ENCODE measurements around the gene SEPTIN12.
A peak's percentile ranks its signal among the peaks of the same experiment; 100 is the strongest.
"Not testable (repeated sequence)": the region's sequence is repeated elsewhere in the genome, so short reads cannot be mapped to it uniquely, and the experiment has no call there.

SEPTIN12 gene

DNA sequence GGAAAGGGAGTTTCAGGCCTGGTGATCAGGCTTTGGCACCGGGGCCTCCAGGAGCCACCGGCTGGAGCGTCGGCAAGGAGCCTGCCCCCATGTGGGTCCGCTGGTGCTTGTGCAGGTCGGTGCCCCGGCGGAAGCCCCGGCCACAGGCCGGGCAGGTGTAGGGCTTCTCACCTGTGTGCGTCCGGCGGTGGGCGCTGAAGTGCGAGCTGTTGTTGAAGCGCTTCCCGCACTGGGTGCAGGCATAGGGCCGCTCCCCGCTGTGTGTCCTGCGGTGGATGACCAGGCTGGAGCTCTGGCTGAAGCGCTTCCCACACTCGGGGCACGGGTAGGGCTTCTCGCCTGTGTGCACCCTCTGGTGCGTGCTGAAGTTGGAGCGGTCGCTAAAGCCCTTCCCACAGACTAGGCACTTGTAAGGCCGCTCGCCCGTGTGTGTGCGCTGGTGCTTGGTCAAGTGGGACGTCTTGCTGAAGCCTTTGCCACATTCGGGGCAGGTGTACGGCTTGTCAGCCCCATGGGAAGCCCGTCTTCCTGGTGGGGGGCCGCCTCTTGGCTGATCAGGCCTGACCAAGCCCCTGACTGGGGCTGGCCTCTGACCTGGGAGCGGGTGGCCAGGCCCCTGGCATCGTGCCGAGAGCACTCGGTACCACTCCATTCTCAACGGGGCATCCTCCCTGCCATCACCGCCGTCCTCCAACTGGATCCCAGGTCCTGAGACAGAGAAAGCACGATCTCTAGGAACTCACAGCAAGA, 35.6 kb downstream of the SEPTIN12 start:
- DNase-seq: no peak

- no peak for DNase-seq
Measured at GRCh38 chr16:4750896-4751295, 37.2 kb downstream of the SEPTIN12 start.

DNA sequence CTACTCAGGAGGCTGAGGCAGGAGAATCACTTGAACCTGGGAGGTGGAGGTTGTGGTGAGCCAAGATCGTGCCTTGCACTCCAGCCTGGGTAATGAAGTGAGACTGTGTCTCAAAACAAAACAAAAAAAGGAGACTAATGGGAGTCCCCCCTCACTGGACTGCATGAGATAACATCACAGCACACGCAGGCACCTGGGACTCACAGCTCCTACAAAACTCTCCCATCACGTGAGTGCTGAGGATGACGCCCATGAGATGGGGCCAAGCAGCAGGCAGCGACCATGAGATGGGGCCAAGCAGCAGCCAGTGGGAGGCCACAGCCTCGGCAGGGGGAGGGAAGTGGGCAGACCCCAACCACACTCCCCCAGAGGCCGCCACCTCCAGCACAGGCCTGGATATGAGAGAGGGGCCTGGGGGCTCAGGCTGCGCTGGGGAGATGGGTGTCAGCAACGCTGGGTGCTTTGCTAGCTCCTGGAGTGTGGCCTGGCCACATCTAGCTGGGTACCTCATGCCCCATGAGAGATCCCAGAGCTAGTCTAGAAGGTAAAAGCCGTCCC, 38.4 kb downstream of the SEPTIN12 start:
- DNase-seq: no peak

- no peak for DNase-seq
Measured at GRCh38 chr16:4748682-4749411, 39.3 kb downstream of the SEPTIN12 start.

DNA sequence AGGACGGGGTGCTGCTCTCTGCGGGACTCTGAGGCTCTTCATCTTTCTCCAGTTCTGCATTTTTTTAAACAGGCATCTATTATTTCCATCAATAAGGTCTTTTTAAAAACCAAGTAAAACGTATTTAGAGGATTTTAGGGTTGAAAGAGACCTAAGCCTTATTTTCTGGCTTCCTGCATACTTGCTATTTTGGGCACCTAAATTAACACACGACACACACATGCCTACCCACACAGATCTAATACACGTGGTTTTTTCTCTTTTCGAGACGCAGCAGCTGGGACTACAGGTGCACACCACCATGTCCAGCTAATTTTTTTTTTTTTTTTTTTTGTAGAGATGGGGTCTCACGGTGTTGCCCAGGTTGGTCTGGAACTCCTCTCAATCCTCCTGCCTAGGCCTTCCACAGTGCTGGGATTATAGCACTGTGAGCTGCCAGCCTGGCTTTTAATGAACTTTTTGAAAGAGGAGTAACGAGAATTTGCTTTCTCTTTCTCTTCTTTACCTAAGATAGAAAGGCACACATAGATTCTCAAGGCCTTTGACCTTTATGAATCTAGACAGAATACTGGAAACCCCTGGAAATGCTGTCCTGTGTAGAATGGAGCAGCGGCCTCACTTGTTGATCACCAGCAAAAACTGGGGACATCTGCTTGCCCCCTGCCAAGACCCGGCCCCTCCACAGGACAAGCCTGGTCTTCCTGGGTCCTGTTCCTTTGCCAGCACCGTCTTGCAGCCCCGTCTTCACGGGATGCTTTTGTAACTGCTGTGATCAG, 40.1 kb downstream of the SEPTIN12 start:
- no peak for DNase-seq

DNA sequence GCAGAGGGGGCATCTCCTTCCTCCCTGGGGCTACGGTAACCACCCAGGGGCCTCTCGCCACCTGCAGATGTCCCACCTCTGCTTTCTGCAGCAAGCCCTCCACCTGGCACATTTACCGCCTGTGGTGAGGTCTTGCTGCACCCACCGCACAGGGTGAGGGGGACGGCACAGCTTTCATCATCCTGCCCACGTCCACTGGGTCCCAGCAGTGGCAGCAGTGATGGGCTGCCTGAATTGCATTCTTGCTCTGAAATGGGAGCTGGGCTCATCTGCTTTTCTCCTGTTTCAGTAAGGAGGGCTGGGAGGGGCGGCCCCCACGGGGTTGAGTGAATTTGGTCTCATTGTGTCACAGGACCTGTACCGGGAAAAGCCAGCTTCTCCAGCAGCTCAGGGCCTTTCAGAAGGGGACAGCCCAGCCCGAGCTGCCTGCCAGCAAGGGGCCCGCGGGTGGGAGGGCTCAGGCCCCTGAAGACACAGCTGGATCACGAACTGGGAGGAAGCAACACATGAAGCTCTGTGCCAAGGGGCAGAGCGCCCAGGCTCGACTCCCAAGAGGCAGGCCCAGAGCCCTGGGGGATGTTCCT, 41.1 kb downstream of the SEPTIN12 start:
- no peak for DNase-seq

GRCh38 chr16:4746215-4746614, 41.9 kb downstream of the SEPTIN12 start:
- no peak for DNase-seq

- no peak for DNase-seq
Measured at GRCh38 chr16:4745274-4745569, 42.9 kb downstream of the SEPTIN12 start.

GRCh38 chr16:4744555-4745273, 43.4 kb downstream of the SEPTIN12 start:
- DNase-seq: no peak

DNA sequence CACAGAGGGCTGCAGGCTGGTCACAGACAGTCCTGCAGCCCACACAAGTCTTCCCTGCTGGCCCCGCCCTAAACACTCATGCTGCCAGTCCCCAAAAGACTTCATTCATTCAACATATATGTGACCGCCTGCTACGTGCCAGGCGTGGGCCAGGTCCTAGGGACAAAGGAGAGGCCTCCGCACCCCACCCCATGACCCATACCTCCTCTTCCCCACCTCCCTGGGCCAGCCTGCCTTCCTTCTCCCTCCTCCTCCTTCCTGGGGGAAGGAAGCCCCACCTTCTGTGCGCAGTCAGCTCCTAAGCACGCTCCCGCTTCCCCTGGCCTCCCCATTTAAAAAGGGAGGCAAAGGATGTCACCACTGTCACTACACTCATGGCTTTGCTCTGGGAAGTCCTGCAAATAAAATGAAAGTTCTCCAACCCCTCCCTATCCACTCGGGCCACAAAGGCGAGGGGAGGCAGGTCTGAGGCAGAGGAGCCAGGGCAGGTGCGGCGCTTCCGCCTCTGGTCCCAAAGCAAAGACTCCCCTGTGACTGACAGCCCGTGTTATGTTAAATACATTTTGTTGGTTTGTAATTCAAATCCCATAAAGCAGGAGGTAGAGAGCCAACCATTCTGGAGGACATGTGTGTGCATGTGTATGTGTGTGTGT, 44.8 kb downstream of the SEPTIN12 start:
- no peak for DNase-seq

GRCh38 chr16:4738370-4738769, 49.8 kb downstream of the SEPTIN12 start:
- DNase-seq: not testable (repeated sequence)

DNA sequence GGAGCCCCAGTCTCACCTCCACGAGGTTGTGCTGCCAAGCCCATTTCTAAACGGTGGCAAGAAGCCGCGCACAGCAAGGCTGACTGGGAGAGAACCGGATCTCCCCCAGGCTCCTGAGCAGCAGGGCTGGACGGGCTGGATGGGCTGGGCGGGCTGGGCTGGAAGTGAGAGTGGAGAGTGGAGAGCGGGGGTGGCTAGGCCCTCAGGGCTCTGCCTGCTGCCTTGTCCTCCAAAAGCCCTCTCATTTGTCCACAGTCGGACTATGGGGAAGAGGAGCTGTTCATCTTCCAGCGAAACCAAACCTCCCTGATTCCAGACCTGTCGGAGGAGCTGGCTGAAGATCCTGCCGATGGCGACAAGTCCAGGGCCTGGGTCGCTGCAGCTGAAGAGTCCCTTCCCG, 50.6 kb downstream of the SEPTIN12 start:
- DNase-seq: no peak

GRCh38 chr16:4736546-4736945, 51.6 kb downstream of the SEPTIN12 start:
- DNase-seq: no peak

GRCh38 chr16:4734730-4735535, 53.2 kb downstream of the SEPTIN12 start:
- no peak for DNase-seq

DNA sequence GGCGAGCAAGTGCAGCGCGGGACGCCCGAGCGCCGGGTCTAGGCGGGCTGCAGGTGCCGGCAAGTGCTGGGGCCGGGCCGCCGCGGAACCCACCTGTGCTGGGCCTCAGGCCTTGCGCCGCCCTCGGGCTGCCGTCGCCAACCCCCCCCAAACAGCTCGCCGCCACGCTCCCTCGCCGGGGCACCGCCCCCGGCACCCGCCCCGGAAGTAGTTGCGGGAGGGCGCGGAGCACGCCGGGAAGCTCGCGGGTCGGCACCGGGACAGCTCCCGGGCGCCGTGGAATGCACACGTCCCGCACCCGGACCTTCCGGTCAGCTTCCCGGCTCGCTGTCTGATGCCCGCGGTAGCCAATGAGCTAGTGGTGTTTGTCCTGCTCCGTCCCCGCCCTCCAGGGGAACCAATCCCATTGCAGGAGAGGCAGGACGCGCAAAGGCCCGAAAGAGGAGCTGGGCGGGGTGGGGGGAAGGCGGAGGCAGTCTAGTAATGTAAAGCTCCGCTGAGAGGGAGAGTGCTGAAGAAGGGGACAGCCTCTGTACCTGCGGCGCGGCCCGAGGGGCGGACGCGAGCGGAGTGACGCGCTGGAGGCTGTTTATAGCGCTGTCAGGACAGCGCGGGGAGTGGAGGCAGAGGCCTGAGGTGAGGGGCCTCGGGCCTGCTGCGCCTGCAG, 53.9 kb downstream of the SEPTIN12 start, which contains the start of the genes ANKS3 and DNAAF8:
ANKS3 (minus strand) TSS at position 209 of the 667 bp plus-strand sequence. CDS start 4,122 bp downstream, outside the sequence.
DNAAF8 (plus strand) TSS at position 475 of the 667 bp plus-strand sequence. CDS start 1,978 bp downstream, outside the sequence.
- DNase-seq: peak; percentile 43

GRCh38 chr16:4733747-4734062, 54.4 kb downstream of the SEPTIN12 start:
- no peak for DNase-seq

- DNase-seq: no peak
Measured at GRCh38 chr16:4733211-4733742, 54.9 kb downstream of the SEPTIN12 start.

DNA sequence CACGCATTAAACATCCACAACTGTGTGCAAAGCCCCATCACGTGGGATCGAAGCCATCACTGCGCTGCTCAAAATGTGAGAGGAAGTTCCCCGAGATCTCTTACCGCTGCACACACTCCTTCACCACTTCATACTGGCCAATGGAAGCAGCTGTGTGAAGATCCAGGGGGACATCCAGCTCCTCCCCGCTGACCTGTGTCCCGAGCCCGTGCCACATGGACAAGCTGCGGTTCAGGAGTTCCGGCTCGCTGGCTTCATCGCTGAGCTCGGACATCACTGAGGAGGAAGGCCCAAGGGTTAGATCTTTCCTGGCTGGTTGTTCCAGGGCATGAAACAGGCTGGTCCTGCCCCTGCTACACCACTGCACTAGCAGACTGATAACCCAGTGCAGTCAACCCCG, 58.3 kb downstream of the SEPTIN12 start:
- DNase-seq: no peak

DNA sequence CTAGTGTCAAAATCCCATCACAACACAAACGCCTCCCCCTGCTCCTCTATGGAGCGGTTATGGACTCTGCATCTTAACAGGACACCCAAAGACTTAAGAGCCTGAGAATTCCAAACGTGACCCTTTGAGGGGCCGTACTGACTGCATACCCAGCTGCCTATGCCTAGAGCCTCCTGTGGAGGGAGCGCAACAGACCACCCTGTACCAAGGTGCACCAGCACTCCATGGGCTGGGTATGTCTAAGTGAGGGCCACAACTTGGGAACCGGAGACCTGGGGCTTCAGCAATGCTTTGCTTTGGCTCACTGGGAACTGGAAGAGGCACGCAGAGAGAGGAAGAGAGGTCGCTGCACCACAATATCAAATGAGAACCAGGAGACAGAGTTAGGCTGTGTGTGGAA, 59.5 kb downstream of the SEPTIN12 start:
- no peak for DNase-seq

Measured in SIG-M5 (cell line).